HepG2 (cell line): ENCODE data around the gene SSU72. TPM values are rescaled to one million over a fixed set of nuclear protein-coding genes. Genes with fewer than 3 reads are reported as not detected.
"Not testable (repeated sequence)": the region's sequence is repeated elsewhere in the genome, so short reads cannot be mapped to it uniquely, and the experiment has no call there.

Source experiments
- ATAC-seq: fragments of 200-7000 bp; cut with Tn5 transposase; 3 replicates; pipeline ENCODE4 v1.9.1; 2020; ENCODE audit warnings: mild to moderate bottlenecking, moderate library complexity
- BruUV-seq: library from RNA; stranded (reverse); fragments of 400-500 nt; replicated peaks from 2 replicates; lab custom pipeline; 2021; lab: Mats Ljungman, UMichigan
- CTCF ChIA-PET: fragments of 300-600 bp; formaldehyde crosslinking; extraction: SDS; loops from one replicate; lab custom pipeline; 2021; ENCODE audit warnings: low total read pairs, inconsistent platforms, low intra/inter-chr PET ratio; lab: Yijun Ruan, JAX
- POLR2A ChIA-PET: fragments of 350-600 bp; sonication (Branson Sonifier 250); formaldehyde crosslinking; loops from one replicate; lab custom pipeline; 2020; ENCODE audit warnings: antibody characterized with exemption, inconsistent platforms; lab: Yijun Ruan, JAX
- DNase-seq: peaks from one replicate; pipeline ENCODE4 v3.0.0-alpha.2; 2015; ENCODE audit warnings: low spot score
- FAIRE-seq: peaks from 3 replicates; lab custom pipeline; 2011; peaks lifted over from hg19 to GRCh38; lab: Jason Lieb, UNC
- H2AFZ ChIP-seq: one replicate; pipeline ENCODE4 v1.6.1; 2011; ENCODE audit warnings: low read length, inconsistent platforms
- H3K27ac ChIP-seq: fragments of 300-600 bp; 3 replicates; pipeline ENCODE4 v1.8.0; 2011; ENCODE audit warnings: mixed run types, mild to moderate bottlenecking, mixed read lengths, low read length, inconsistent platforms; ENCODE audit not compliant: insufficient read depth; ENCODE audit errors: extremely low read length
- H3K27me3 ChIP-seq, 2 experiments: fragments of 200-600 bp in 1 of 2; 2 replicates in 1 of 2; 3 replicates in 1 of 2; pipeline versions ENCODE4 v1.6.0 to v1.8.0; 2011; ENCODE audit warnings: low read length in 2 of 2, mild to moderate bottlenecking in 2 of 2, moderate library complexity in 2 of 2, inconsistent platforms in 1 of 2; ENCODE audit not compliant: insufficient read depth in 2 of 2, control insufficient read depth in 1 of 2
- H3K36me3 ChIP-seq, 2 experiments: fragments of 200-600 bp in 1 of 2; replicated peaks in 1 of 2; 2 replicates in 1 of 2; 3 replicates in 1 of 2; pipeline versions ENCODE4 v1.5.1 to v1.8.0; 2011; ENCODE audit warnings: low read length in 2 of 2, inconsistent platforms in 1 of 2; ENCODE audit not compliant: insufficient read depth in 2 of 2, control insufficient read depth in 1 of 2
- H3K4me1 ChIP-seq: 2 replicates; pipeline ENCODE4 v1.5.1; 2012; ENCODE audit warnings: low read length, inconsistent platforms; ENCODE audit not compliant: insufficient read depth
- H3K4me2 ChIP-seq: 2 replicates; pipeline ENCODE4 v1.6.0; 2011; ENCODE audit warnings: low read depth, low read length, inconsistent platforms
- H3K4me3 ChIP-seq, 3 experiments: fragments of 200-600 bp in 1 of 3; sonication (generic), shearing (Covaris generic) in 1 of 3; replicated peaks in 1 of 3; 2 replicates each; pipeline ENCODE4 v1.5.1; 2011 to 2016; ENCODE audit warnings: low read length in 3 of 3, inconsistent platforms in 2 of 3, low read depth in 2 of 3, mild to moderate bottlenecking in 2 of 3, control low read depth in 1 of 3, mixed read lengths in 1 of 3; ENCODE audit not compliant: insufficient read depth in 1 of 3
- H3K79me2 ChIP-seq: one replicate; pipeline ENCODE4 v1.6.1; 2011; ENCODE audit warnings: low read length, inconsistent platforms; ENCODE audit not compliant: insufficient read depth
- H3K9ac ChIP-seq: 2 replicates; pipeline ENCODE4 v1.6.0; 2011; ENCODE audit warnings: mild to moderate bottlenecking, low read depth, low read length, inconsistent platforms; ENCODE audit not compliant: insufficient read depth
- H3K9me3 ChIP-seq: 2 replicates; pipeline ENCODE4 v1.5.1; 2012; ENCODE audit warnings: mild to moderate bottlenecking, low read length
- H4K20me1 ChIP-seq: 2 replicates; pipeline ENCODE4 v1.6.0; 2011; ENCODE audit warnings: inconsistent platforms, mild to moderate bottlenecking, low read length, moderate library complexity; ENCODE audit not compliant: insufficient read depth
- HDAC2 ChIP-seq: sonication (generic); formaldehyde crosslinking; IDR thresholded peaks from 2 replicates; pipeline ENCODE4 v1.4.0; 2020; ENCODE audit warnings: missing genetic modification reagents
- MEF2D ChIP-seq: sonication (generic); formaldehyde crosslinking; IDR thresholded peaks from 2 replicates; pipeline ENCODE4 v1.5.1; 2020; ENCODE audit warnings: mild to moderate bottlenecking, missing genetic modification reagents
- NR2C2 ChIP-seq: sonication (generic); formaldehyde crosslinking; IDR thresholded peaks from 2 replicates; pipeline ENCODE4 v1.4.0; 2020; ENCODE audit warnings: missing genetic modification reagents, mild to moderate bottlenecking, moderate library complexity, borderline replicate concordance
- PHF8 ChIP-seq: sonication (generic); formaldehyde crosslinking; IDR thresholded peaks from 2 replicates; pipeline ENCODE4 v1.5.0; 2020; ENCODE audit warnings: missing genetic modification reagents
- WGBS: methylation state at CpG from one replicate; pipeline ENCODE4 v1.1.6; 2017; ENCODE audit warnings: low lambda C conversion rate; 5-methylcytosine and 5-hydroxymethylcytosine counted together
- in situ Hi-C: cut with HindIII; loops from 2 replicates; pipeline ENCODE4 v1.10.0; 2017; ENCODE audit warnings: low pct_unique_long_range_greater_than_20kb; ENCODE audit not compliant: extremely low pct_ligation_motif_present
- intact Hi-C: fragments of 100-400 bp; cut with micrococcal nuclease; formaldehyde crosslinking; loops from one replicate; pipeline ENCODE4 v1.10.0; 2022; ENCODE audit not compliant: unreplicated experiment
- polyA plus RNA-seq, 8 experiments: library from polyadenylated mRNA; depleted of rRNA in 3 of 8; stranded (reverse) in 7 of 8; unstranded in 1 of 8; fragments of >200 nt; fragmentation: Illumina TruSeq in 4 of 8; extraction: Trizol in 4 of 8; gene quantifications; 2 replicates each; pipeline versions ENCODE4 v1.2.1 to v1.2.3, GENCODE V29; 2011 to 2016; ENCODE audit warnings: low read depth in 4 of 8, missing spikeins in 1 of 8, mixed read lengths in 1 of 8; ENCODE audit not compliant: insufficient read depth in 1 of 8
- total RNA-seq, 5 experiments: library from RNA; depleted of rRNA; stranded (reverse); fragments of >200 nt; fragmentation: Illumina TruSeq; extraction: Trizol; gene quantifications; 2 replicates each; pipeline ENCODE4 v1.2.3, GENCODE V29; 2016; ENCODE audit warnings: low read depth in 1 of 5
- TF ChIP-seq, protein P1 (sequence below): IDR thresholded peaks from 2 replicates; pipeline ENCODE4 v1.6.1; 2016
- TF ChIP-seq, protein P2 (sequence below): sonication (generic); formaldehyde crosslinking; IDR thresholded peaks from 2 replicates; pipeline ENCODE4 v1.4.0; 2020; ENCODE audit warnings: mild to moderate bottlenecking, missing genetic modification reagents, borderline replicate concordance
- TF ChIP-seq, protein P3 (sequence below): IDR thresholded peaks from 2 replicates; pipeline ENCODE4 v1.6.1; 2018; ENCODE audit warnings: missing genetic modification reagents, mild to moderate bottlenecking, missing compliant biosample characterization
- TF ChIP-seq, protein P4 (sequence below): sonication (generic); formaldehyde crosslinking; IDR thresholded peaks from 2 replicates; pipeline ENCODE4 v1.5.0; 2020; ENCODE audit warnings: mild to moderate bottlenecking, missing genetic modification reagents, borderline replicate concordance

Gene SSU72
- total and polyA plus RNA-seq, 2 of the 13 experiments (the other 11 are each of a cell fraction or from before 2014, with no cell fraction given) = 42.8 to 67.1 TPM

DNA sequence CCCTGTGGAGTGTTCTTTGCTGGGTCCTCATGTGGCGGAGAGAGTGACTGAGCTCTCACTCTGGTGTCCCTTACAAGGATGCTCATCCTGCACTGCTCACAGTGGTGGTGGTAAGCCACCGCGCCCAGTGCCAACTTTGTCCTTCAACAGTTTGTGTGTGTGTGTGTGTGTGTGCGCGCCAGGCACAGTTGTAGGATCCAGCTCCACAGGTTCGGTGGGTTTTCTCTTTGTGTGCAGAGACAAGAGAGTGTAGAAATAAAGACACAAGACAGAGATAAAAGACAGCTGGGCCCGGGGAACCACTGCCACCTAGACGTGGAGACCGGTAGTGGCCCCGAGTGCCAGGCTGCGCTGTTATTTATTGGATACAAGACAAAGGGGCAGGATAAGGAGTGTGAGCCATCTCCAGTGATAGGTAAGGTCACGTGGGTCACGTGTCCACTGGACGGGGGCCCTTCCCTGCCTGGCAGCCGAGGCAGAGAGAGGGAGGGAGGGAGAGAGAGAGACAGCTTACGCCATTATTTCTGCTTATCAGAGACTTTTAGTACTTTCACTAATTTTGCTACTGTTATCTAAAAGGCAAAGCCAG lies 69.8 kb downstream of the SSU72 start:
- peak overlapping the region in 2 of 3 experiments; percentile 40 to 43; a peak in 3 of 6 replicates for H3K4me3 ChIP-seq
- H3K9me3 ChIP-seq, CTCF ChIA-PET, H3K27ac ChIP-seq, H3K36me3 ChIP-seq, H3K4me1 ChIP-seq, BruUV-seq, H2AFZ ChIP-seq, in situ Hi-C loops, H3K79me2 ChIP-seq, H4K20me1 ChIP-seq, intact Hi-C loops, H3K27me3 ChIP-seq, FAIRE-seq: not testable (repeated sequence)
- POLR2A ChIA-PET = interaction anchor here (0.8 to 3.4 kb wide), 15 partner anchors 62 to 157 kb away, joined by 3 to 40 read pairs (median 4); partner anchors contain the start of genes ANKRD65, AURKAIP1, CCNL2 and MIB2
- H3K4me2 ChIP-seq = peak overlapping the region; percentile 58
- ATAC-seq = peak; percentile 72
- WGBS = 14% methylated on average over 15 of the region's 16 CpGs
- DNase-seq = peak; percentile 59
- H3K9ac ChIP-seq = 0 out of 2 replicates have a peak overlapping the region, but pooled peaks have one; percentile 15
- TF ChIP-seq PHF8 (CRISPR knock-in tag) = peak; percentile 38; the same call in 1 of the 2 replicates
- TF ChIP-seq, protein P1, sequence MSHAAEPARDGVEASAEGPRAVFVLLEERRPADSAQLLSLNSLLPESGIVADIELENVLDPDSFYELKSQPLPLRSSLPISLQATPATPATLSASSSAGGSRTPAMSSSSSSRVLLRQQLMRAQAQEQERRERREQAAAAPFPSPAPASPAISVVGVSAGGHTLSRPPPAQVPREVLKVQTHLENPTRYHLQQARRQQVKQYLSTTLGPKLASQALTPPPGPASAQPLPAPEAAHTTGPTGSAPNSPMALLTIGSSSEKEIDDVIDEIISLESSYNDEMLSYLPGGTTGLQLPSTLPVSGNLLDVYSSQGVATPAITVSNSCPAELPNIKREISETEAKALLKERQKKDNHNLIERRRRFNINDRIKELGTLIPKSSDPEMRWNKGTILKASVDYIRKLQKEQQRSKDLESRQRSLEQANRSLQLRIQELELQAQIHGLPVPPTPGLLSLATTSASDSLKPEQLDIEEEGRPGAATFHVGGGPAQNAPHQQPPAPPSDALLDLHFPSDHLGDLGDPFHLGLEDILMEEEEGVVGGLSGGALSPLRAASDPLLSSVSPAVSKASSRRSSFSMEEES (CRISPR knock-in tag) = peak; percentile 79
- TF ChIP-seq, protein P2, sequence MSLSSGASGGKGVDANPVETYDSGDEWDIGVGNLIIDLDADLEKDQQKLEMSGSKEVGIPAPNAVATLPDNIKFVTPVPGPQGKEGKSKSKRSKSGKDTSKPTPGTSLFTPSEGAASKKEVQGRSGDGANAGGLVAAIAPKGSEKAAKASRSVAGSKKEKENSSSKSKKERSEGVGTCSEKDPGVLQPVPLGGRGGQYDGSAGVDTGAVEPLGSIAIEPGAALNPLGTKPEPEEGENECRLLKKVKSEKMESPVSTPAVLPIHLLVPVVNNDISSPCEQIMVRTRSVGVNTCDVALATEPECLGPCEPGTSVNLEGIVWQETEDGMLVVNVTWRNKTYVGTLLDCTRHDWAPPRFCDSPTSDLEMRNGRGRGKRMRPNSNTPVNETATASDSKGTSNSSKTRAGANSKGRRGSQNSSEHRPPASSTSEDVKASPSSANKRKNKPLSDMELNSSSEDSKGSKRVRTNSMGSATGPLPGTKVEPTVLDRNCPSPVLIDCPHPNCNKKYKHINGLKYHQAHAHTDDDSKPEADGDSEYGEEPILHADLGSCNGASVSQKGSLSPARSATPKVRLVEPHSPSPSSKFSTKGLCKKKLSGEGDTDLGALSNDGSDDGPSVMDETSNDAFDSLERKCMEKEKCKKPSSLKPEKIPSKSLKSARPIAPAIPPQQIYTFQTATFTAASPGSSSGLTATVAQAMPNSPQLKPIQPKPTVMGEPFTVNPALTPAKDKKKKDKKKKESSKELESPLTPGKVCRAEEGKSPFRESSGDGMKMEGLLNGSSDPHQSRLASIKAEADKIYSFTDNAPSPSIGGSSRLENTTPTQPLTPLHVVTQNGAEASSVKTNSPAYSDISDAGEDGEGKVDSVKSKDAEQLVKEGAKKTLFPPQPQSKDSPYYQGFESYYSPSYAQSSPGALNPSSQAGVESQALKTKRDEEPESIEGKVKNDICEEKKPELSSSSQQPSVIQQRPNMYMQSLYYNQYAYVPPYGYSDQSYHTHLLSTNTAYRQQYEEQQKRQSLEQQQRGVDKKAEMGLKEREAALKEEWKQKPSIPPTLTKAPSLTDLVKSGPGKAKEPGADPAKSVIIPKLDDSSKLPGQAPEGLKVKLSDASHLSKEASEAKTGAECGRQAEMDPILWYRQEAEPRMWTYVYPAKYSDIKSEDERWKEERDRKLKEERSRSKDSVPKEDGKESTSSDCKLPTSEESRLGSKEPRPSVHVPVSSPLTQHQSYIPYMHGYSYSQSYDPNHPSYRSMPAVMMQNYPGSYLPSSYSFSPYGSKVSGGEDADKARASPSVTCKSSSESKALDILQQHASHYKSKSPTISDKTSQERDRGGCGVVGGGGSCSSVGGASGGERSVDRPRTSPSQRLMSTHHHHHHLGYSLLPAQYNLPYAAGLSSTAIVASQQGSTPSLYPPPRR (CRISPR knock-in tag) = 0 out of 2 replicates have a peak, but pooled peaks have one; percentile 33
- TF ChIP-seq, protein P3, sequence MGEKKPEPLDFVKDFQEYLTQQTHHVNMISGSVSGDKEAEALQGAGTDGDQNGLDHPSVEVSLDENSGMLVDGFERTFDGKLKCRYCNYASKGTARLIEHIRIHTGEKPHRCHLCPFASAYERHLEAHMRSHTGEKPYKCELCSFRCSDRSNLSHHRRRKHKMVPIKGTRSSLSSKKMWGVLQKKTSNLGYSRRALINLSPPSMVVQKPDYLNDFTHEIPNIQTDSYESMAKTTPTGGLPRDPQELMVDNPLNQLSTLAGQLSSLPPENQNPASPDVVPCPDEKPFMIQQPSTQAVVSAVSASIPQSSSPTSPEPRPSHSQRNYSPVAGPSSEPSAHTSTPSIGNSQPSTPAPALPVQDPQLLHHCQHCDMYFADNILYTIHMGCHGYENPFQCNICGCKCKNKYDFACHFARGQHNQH (CRISPR knock-in tag) = 0 out of 2 replicates have a peak, but pooled peaks have one; percentile 43
- 0 out of 2 replicates have a peak, but pooled peaks have one; percentile 13 for TF ChIP-seq MEF2D (CRISPR knock-in tag)
- TF ChIP-seq, protein P4, sequence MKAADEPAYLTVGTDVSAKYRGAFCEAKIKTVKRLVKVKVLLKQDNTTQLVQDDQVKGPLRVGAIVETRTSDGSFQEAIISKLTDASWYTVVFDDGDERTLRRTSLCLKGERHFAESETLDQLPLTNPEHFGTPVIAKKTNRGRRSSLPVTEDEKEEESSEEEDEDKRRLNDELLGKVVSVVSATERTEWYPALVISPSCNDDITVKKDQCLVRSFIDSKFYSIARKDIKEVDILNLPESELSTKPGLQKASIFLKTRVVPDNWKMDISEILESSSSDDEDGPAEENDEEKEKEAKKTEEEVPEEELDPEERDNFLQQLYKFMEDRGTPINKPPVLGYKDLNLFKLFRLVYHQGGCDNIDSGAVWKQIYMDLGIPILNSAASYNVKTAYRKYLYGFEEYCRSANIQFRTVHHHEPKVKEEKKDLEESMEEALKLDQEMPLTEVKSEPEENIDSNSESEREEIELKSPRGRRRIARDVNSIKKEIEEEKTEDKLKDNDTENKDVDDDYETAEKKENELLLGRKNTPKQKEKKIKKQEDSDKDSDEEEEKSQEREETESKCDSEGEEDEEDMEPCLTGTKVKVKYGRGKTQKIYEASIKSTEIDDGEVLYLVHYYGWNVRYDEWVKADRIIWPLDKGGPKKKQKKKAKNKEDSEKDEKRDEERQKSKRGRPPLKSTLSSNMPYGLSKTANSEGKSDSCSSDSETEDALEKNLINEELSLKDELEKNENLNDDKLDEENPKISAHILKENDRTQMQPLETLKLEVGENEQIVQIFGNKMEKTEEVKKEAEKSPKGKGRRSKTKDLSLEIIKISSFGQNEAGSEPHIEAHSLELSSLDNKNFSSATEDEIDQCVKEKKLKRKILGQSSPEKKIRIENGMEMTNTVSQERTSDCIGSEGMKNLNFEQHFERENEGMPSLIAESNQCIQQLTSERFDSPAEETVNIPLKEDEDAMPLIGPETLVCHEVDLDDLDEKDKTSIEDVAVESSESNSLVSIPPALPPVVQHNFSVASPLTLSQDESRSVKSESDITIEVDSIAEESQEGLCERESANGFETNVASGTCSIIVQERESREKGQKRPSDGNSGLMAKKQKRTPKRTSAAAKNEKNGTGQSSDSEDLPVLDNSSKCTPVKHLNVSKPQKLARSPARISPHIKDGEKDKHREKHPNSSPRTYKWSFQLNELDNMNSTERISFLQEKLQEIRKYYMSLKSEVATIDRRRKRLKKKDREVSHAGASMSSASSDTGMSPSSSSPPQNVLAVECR = 0 out of 2 replicates have a peak, but pooled peaks have one; percentile 47
- peak; percentile 33; the same call in 1 of the 2 replicates for TF ChIP-seq NR2C2 (CRISPR knock-in tag)
- TF ChIP-seq HDAC2 (CRISPR knock-in tag) = peak; percentile 33
